ENCODE measurements around the gene TMPRSS5.

Gene TMPRSS5

GRCh38 chr11:113647856-113648255 lies 58.3 kb downstream of the TMPRSS5 start:
- no peak for DNase-seq (ENCODE audit: low read depth)
- TF ChIP-seq, protein P1, sequence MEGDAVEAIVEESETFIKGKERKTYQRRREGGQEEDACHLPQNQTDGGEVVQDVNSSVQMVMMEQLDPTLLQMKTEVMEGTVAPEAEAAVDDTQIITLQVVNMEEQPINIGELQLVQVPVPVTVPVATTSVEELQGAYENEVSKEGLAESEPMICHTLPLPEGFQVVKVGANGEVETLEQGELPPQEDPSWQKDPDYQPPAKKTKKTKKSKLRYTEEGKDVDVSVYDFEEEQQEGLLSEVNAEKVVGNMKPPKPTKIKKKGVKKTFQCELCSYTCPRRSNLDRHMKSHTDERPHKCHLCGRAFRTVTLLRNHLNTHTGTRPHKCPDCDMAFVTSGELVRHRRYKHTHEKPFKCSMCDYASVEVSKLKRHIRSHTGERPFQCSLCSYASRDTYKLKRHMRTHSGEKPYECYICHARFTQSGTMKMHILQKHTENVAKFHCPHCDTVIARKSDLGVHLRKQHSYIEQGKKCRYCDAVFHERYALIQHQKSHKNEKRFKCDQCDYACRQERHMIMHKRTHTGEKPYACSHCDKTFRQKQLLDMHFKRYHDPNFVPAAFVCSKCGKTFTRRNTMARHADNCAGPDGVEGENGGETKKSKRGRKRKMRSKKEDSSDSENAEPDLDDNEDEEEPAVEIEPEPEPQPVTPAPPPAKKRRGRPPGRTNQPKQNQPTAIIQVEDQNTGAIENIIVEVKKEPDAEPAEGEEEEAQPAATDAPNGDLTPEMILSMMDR (IDR thresholded peaks at IDR 0.05; ENCODE audit: low read depth, low read length, missing control alignments), result no peak
- no peak overlapping the region for H3K4me3 ChIP-seq (ENCODE audit: low read depth, low read length)
- in situ Hi-C loops (cut with HindIII; ENCODE audit: low sequenced_read_pairs), result no loop called here

- in situ Hi-C loops (cut with HindIII; ENCODE audit: low sequenced_read_pairs), result no loop called here
- TF ChIP-seq, protein P1 (IDR thresholded peaks at IDR 0.05; ENCODE audit: low read depth, low read length, missing control alignments), result no peak
- no peak for DNase-seq (ENCODE audit: low read depth)
- no peak overlapping the region for H3K4me3 ChIP-seq (ENCODE audit: low read depth, low read length)
These were observed 59.0 kb downstream of the TMPRSS5 start for GRCh38 chr11:113647108-113647507.

DNA sequence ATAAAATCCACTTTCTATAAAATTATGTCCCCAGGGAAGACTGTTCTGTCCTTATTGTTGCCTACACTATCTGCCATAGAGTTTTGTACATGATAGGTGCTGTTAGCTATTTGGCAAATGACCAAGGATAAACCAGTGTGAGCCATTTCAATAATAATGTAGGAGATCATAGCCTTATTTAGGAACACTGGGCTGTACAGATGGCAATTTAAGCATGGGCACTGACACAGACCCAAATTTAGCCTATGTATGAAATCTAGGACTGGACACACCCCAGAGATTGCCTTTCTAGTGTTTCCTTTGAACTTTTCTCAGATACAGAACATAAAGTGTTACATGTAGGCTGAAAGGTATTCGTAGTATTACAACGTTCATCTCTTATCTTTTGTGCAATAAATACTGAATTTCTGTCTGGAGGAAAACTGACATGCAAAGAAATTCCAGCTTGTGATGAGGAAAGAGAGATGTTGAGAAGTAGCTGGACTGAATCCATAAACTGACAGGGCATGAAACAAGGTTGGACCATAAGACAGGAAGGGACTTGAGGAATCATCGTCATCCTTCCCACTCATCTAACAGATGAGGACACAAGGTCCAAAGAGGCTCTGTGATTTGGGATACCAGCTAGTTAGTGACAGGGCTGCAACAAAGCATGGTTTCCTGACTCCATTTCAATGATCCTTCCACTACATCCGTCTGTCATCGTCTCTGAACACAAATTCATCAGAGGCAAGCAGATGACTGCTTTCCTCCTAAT lies 60.3 kb downstream of the TMPRSS5 start:
- H3K4me3 ChIP-seq (ENCODE audit: low read depth, low read length), result no peak overlapping the region
- TF ChIP-seq, protein P1 (IDR thresholded peaks at IDR 0.05; ENCODE audit: low read depth, low read length, missing control alignments), result no peak
- in situ Hi-C loops (cut with HindIII; ENCODE audit: low sequenced_read_pairs), result no loop called here
- DNase-seq (ENCODE audit: low read depth), result no peak

- no peak overlapping the region for H3K4me3 ChIP-seq (ENCODE audit: low read depth, low read length)
- in situ Hi-C loops (cut with HindIII; ENCODE audit: low sequenced_read_pairs), result no loop called here
- no peak for DNase-seq (ENCODE audit: low read depth)
- TF ChIP-seq, protein P1 (IDR thresholded peaks at IDR 0.05; ENCODE audit: low read depth, low read length, missing control alignments), result no peak
These were observed 61.5 kb downstream of the TMPRSS5 start for GRCh38 chr11:113644605-113645004.

DNA sequence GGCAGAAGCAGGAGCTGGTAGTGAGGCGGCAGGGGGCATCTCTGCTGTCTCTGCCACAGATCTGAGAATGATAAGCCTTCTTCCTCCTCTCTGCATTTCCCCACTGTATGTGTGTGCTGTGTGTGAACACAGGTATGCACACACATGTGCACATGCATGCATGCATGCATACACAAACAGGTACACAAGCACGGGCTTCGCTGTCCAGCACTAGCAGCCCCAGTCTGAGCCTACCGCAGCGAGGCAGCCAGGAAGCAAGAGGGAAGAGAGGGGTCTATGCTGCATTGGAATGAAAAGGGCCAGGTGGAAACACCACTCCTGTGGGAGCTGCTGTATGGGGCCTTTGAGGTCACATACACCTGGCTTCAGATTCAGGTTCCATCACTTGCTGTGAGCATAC lies 62.4 kb downstream of the TMPRSS5 start:
- in situ Hi-C loops (cut with HindIII; ENCODE audit: low sequenced_read_pairs), result no loop called here
- no peak overlapping the region for H3K4me3 ChIP-seq (ENCODE audit: low read depth, low read length)
- TF ChIP-seq, protein P1 (IDR thresholded peaks at IDR 0.05; ENCODE audit: low read depth, low read length, missing control alignments), result no peak
- DNase-seq (ENCODE audit: low read depth), result no peak

DNA sequence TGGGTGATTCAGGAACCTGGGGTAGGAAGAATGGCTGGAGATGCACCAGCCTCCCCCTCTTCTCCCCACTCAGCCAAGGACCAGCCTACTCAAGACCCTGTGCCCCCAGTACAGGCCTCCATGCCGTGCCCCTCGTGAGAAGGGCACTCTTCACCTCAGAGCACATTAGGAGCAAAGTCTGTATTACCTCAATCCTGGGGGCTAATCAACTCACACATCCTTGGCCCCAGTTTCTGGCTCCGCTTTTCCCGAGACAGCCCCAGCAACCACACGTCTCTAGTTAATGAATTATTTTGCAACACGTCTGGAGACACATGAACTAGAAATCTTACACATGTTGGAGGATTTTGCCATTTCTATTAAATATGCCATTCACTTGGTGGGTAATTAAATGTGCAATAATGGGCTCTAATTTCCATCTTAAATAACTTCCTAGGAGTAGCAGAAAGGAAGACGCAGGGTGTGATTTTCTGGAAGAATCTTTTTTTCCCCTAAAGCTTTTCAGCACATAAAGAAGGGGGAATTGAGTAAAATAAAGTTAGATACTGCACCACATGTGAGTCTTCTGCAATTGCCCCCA lies 63.0 kb downstream of the TMPRSS5 start:
- no peak for DNase-seq (ENCODE audit: low read depth)
- TF ChIP-seq, protein P1 (IDR thresholded peaks at IDR 0.05; ENCODE audit: low read depth, low read length, missing control alignments), result no peak
- no peak overlapping the region for H3K4me3 ChIP-seq (ENCODE audit: low read depth, low read length)
- in situ Hi-C loops (cut with HindIII; ENCODE audit: low sequenced_read_pairs), result no loop called here

Measured in astrocyte of the cerebellum (primary cell).